HG03469 (cell line): ENCODE data around the gene TMEM40.
"Not testable (repeated sequence)": the region's sequence is repeated elsewhere in the genome, so short reads cannot be mapped to it uniquely, and the experiment has no call there.

Experiments used
- ATAC-seq: cut with Tn5 transposase; IDR thresholded peaks from one replicate; pipeline ENCODE4 v1.9.1; 2021; ENCODE audit warnings: mild to moderate bottlenecking, moderate library complexity, moderate number of reproducible peaks; ENCODE audit not compliant: unreplicated experiment

The TMEM40 gene

GRCh38 chr3:12752809-12753208, 6.2 kb downstream of the TMEM40 start:
- no peak for ATAC-seq

GRCh38 chr3:12752102-12752501, 7.0 kb downstream of the TMEM40 start:
- no peak for ATAC-seq

- no peak for ATAC-seq
Measured at GRCh38 chr3:12751571-12751970, 7.5 kb downstream of the TMEM40 start.

GRCh38 chr3:12750658-12751071, 8.4 kb downstream of the TMEM40 start:
- peak; percentile 43 for ATAC-seq

GRCh38 chr3:12750223-12750622, 8.8 kb downstream of the TMEM40 start:
- ATAC-seq: peak; percentile 7

- no peak for ATAC-seq
Measured at GRCh38 chr3:12748477-12748876, 10.6 kb downstream of the TMEM40 start.

- ATAC-seq: no peak
Measured at GRCh38 chr3:12746419-12746818, 12.6 kb downstream of the TMEM40 start.

GRCh38 chr3:12744326-12744725, 14.7 kb downstream of the TMEM40 start:
- ATAC-seq: no peak

GRCh38 chr3:12743583-12743982, 15.5 kb downstream of the TMEM40 start:
- no peak for ATAC-seq

GRCh38 chr3:12742330-12743107, 16.5 kb downstream of the TMEM40 start:
- ATAC-seq: no peak

- ATAC-seq: no peak
Measured at GRCh38 chr3:12741209-12741608, 17.9 kb downstream of the TMEM40 start.

- no peak for ATAC-seq
Measured at GRCh38 chr3:12737833-12738232, 21.2 kb downstream of the TMEM40 start.

- no peak for ATAC-seq
Measured at GRCh38 chr3:12737319-12737718, 21.7 kb downstream of the TMEM40 start.

GRCh38 chr3:12734960-12735359, 24.1 kb downstream of the TMEM40 start:
- ATAC-seq: no peak

- ATAC-seq: no peak
Measured at GRCh38 chr3:12733566-12733965, 25.5 kb downstream of the TMEM40 start.

GRCh38 chr3:12730506-12731242, 28.4 kb downstream of the TMEM40 start:
- ATAC-seq: no peak

- ATAC-seq: no peak
Measured at GRCh38 chr3:12729051-12729651, 29.9 kb downstream of the TMEM40 start.

GRCh38 chr3:12727937-12728336, 31.1 kb downstream of the TMEM40 start:
- ATAC-seq: no peak

- ATAC-seq: no peak
Measured at GRCh38 chr3:12727481-12727880, 31.6 kb downstream of the TMEM40 start.

GRCh38 chr3:12725436-12725835, 33.6 kb downstream of the TMEM40 start:
- no peak for ATAC-seq

- no peak for ATAC-seq
Measured at GRCh38 chr3:12724794-12725193, 34.3 kb downstream of the TMEM40 start.

GRCh38 chr3:12723362-12723761, 35.7 kb downstream of the TMEM40 start:
- not testable (repeated sequence) for ATAC-seq
